ENCODE results near the gene MTHFSD. TPM values are rescaled to one million over a fixed set of nuclear protein-coding genes. Genes with fewer than 3 reads are reported as not detected.

The MTHFSD gene
- total and polyA plus RNA-seq, 10 of the 15 experiments (the other 5 are each of a cell fraction or from before 2014, with no cell fraction given) = 2.2 to 24.5 (median 18.1) TPM

DNA sequence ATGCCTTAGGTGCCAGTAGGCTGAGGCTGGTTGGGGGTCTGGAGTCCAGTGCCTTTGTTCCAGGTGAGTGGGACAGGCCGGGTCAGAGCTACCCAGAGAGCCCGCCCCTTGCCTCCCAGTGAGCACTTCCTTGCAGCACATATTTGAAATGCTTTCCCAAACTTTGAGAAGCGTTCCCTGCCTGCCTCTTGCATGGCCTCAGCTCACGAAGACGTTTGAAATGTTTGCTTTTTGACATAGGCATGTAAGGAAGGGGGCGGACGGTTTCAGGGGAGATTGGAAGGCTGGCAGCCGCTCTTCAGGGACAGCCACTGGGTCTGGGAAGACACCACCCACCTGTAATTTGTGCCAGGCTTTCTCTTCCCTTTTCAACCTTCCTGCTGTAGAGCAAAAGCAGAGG is 18.2 kb upstream of the MTHFSD start (continued):
- TF ChIP-seq, protein P1, sequence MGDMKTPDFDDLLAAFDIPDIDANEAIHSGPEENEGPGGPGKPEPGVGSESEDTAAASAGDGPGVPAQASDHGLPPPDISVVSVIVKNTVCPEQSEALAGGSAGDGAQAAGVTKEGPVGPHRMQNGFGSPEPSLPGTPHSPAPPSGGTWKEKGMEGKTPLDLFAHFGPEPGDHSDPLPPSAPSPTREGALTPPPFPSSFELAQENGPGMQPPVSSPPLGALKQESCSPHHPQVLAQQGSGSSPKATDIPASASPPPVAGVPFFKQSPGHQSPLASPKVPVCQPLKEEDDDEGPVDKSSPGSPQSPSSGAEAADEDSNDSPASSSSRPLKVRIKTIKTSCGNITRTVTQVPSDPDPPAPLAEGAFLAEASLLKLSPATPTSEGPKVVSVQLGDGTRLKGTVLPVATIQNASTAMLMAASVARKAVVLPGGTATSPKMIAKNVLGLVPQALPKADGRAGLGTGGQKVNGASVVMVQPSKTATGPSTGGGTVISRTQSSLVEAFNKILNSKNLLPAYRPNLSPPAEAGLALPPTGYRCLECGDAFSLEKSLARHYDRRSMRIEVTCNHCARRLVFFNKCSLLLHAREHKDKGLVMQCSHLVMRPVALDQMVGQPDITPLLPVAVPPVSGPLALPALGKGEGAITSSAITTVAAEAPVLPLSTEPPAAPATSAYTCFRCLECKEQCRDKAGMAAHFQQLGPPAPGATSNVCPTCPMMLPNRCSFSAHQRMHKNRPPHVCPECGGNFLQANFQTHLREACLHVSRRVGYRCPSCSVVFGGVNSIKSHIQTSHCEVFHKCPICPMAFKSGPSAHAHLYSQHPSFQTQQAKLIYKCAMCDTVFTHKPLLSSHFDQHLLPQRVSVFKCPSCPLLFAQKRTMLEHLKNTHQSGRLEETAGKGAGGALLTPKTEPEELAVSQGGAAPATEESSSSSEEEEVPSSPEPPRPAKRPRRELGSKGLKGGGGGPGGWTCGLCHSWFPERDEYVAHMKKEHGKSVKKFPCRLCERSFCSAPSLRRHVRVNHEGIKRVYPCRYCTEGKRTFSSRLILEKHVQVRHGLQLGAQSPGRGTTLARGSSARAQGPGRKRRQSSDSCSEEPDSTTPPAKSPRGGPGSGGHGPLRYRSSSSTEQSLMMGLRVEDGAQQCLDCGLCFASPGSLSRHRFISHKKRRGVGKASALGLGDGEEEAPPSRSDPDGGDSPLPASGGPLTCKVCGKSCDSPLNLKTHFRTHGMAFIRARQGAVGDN (IDR thresholded peaks at IDR 0.05) = no peak
- no peak for TF ChIP-seq POLR2AphosphoS2 (IDR thresholded peaks at IDR 0.05; ENCODE audit: low read depth, low read length)
- TF ChIP-seq, protein P2, sequence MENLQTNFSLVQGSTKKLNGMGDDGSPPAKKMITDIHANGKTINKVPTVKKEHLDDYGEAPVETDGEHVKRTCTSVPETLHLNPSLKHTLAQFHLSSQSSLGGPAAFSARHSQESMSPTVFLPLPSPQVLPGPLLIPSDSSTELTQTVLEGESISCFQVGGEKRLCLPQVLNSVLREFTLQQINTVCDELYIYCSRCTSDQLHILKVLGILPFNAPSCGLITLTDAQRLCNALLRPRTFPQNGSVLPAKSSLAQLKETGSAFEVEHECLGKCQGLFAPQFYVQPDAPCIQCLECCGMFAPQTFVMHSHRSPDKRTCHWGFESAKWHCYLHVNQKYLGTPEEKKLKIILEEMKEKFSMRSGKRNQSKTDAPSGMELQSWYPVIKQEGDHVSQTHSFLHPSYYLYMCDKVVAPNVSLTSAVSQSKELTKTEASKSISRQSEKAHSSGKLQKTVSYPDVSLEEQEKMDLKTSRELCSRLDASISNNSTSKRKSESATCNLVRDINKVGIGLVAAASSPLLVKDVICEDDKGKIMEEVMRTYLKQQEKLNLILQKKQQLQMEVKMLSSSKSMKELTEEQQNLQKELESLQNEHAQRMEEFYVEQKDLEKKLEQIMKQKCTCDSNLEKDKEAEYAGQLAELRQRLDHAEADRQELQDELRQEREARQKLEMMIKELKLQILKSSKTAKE (IDR thresholded peaks at IDR 0.05; ENCODE audit: low read depth, poor library complexity, severe bottlenecking) = no peak
- TF ChIP-seq ZNF24 (IDR thresholded peaks at IDR 0.05) = no peak

DNA sequence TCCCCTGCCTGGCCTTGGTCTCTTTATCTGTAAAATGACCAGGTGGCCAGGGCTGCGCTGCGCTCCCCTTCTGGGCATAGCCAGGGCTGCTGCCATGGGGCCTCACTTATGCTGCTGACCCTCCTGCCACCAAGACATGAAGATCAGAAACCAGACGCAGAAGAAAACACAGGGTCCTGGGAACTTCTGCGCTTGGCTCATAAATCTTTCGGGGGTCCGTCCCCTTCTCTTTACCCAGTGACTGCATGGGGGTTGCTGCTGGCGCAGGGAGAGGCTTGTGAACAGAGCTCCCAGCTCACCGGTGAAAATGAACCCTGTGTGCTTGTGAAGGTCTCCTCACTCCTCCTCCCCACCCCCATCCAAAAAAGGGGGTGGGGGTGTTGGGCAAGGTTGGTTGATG is 17.6 kb upstream of the MTHFSD start:
- ChIA-PET SMC1A (ENCODE audit: uncharacterized antibody, unreplicated experiment) (interaction anchor here (0.6 kb wide), 1 partner anchor 204 kb away, joined by 3 read pairs; no protein-coding TSS in a partner anchor), RAD21 (ENCODE audit: unreplicated experiment) (no interaction called here), POLR2A (no interaction called here), CTCF (no interaction called here)
- WGBS (ENCODE audit: insufficient coverage, insufficient replicate concordance, low lambda C conversion rate, missing lambda C conversion rate) = 63% methylated on average over 8 of the region's 8 CpGs
- no peak overlapping the region for H2AFZ ChIP-seq (ENCODE audit: control insufficient read depth, low read depth, low read length)
- H3K27me3 ChIP-seq (replicated peaks in 1 of 2; ENCODE audit: control insufficient read depth in 2 of 2, insufficient read depth in 2 of 2, low read length in 1 of 2) = peaks cover 2 to 13% of the 10 kb centered on the region in 2 experiments; a peak in 3 of 4 replicates
- no peak for FAIRE-seq
- intact Hi-C loops (cut with micrococcal nuclease; ENCODE audit: unreplicated experiment) = no loop called here
- TF ChIP-seq NFXL1 (IDR thresholded peaks at IDR 0.05; ENCODE audit: borderline replicate concordance) = no peak
- TF ChIP-seq CEBPB (IDR thresholded peaks at IDR 0.05; ENCODE audit: borderline replicate concordance in 1 of 2, low read depth in 2 of 2, low read length in 2 of 2) = no peak
- TF ChIP-seq ETV6 (conservative IDR thresholded peaks at IDR 0.05 in 1 of 2, IDR thresholded peaks at IDR 0.05 in 1 of 2; ENCODE audit: borderline replicate concordance in 1 of 2, low read depth in 1 of 2) = no peak
- TF ChIP-seq MXI1 (IDR thresholded peaks at IDR 0.05; ENCODE audit: low read depth, low read length) = no peak
- H3K9me3 ChIP-seq (replicated peaks; ENCODE audit: control insufficient read depth, insufficient read depth, low read length) = no peaks in the 10 kb centered on the region
- no peak overlapping the region for H3K4me2 ChIP-seq (ENCODE audit: control insufficient read depth, insufficient read depth)
- no peak for ATAC-seq
- H3K4me1 ChIP-seq (ENCODE audit: control insufficient read depth, insufficient read depth, low read length) = no peaks in the 10 kb centered on the region
- H3K27ac ChIP-seq (ENCODE audit: control insufficient read depth, insufficient read depth) = no peak overlapping the region
- in situ Hi-C loops (cut with MboI) = no loop called here
- no peak overlapping the region for H3K4me3 ChIP-seq
- H3K79me2 ChIP-seq (ENCODE audit: control insufficient read depth, insufficient read depth, low read length) = no peaks in the 10 kb centered on the region
- no peak overlapping the region for H3K9ac ChIP-seq (ENCODE audit: control insufficient read depth, insufficient read depth, low read length)
- BruUV-seq (replicated peaks) = no TSS peak
- DNase-seq (ENCODE audit: low read depth, low spot score) = no peak
- no peaks in the 10 kb centered on the region for H3K36me3 ChIP-seq (ENCODE audit: control insufficient read depth in 2 of 2, insufficient read depth in 2 of 2, low read length in 1 of 2)
- H4K20me1 ChIP-seq (ENCODE audit: control insufficient read depth, insufficient read depth) = no peaks in the 10 kb centered on the region

Measured in GM12878 (cell line).